ENCODE data around the gene SPOCK1.

Gene SPOCK1

DNA sequence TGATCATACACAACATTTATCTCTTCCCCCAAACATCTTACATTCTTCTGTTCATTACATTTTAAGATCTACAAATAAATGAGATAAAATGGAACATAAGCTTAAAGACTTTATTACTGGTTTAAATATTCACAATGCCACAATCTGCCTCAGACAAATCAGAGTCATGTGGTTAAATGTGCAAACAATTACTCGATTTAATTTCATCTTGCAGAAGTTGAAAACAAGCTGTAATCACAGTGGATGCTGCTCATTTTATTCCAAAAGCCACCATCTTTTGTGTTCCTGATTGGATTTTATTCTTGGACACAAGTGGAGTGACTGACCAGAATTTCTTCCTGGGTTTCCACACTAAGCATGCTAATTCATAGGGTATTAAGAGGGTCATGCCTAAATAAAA is 33.2 kb downstream of the SPOCK1 start:
- DNase-seq (ENCODE audit: extremely low read depth, low read depth), result no peak
- TF ChIP-seq CTCF (IDR thresholded peaks at IDR 0.05; ENCODE audit: low read depth, low read length, missing control alignments), result no peak
- H3K4me3 ChIP-seq (replicated peaks; ENCODE audit: low read depth, low read length), result no peak overlapping the region

DNA sequence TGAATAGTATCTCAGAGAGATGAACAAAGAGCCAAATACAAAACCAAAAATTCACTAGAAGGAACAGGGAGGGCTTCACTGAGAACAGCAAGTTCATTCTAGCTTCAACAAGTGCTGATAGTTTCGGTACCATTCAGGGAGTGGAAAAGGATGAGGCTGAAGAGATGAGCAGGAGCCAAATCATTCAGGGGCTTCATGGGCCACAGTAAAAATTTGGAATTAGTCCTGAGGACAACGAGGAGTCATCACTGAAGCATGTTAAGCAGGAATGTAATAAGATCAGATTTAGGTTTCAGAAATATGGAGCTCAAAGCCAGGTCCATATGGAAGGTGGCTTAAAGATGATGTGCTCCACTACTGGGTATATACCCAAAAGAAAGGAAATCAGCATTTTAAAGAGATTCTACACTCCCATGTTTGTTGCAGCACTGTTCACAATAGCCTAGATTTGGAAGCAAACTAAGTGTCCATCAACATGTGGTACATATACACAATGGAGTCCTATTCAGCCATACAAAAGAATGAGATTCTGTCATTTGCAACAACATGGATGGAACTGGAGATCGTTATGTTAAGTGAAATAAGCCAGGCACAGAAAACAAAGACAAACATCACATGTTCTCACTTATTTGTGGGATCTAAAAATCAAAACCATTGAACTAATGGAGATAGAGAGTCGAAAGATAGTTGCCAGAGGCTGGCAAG is 36.2 kb downstream of the SPOCK1 start:
- H3K4me3 ChIP-seq (replicated peaks; ENCODE audit: low read depth, low read length), result no peak overlapping the region
- TF ChIP-seq CTCF (IDR thresholded peaks at IDR 0.05; ENCODE audit: low read depth, low read length, missing control alignments), result no peak
- DNase-seq (ENCODE audit: extremely low read depth, low read depth), result no peak

DNA sequence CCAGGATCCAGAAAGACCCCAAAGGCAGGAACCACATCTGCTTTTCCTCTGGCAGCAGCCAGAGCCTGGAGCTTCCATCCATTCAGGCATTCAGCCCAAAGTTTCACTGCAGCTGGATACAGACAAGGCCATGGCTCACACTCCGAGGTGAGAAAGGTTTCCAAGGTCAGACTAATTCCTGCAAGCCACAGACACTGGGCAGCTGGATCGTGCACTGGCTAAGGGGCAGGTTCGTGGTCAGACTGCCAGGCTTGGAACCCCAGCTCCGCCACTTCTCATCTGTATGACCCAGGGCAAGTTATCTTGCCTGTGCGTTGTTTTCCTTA is 36.9 kb downstream of the SPOCK1 start:
- no peak for DNase-seq (ENCODE audit: extremely low read depth, low read depth)
- H3K4me3 ChIP-seq (replicated peaks; ENCODE audit: low read depth, low read length), result no peak overlapping the region
- no peak for TF ChIP-seq CTCF (IDR thresholded peaks at IDR 0.05; ENCODE audit: low read depth, low read length, missing control alignments)

DNA sequence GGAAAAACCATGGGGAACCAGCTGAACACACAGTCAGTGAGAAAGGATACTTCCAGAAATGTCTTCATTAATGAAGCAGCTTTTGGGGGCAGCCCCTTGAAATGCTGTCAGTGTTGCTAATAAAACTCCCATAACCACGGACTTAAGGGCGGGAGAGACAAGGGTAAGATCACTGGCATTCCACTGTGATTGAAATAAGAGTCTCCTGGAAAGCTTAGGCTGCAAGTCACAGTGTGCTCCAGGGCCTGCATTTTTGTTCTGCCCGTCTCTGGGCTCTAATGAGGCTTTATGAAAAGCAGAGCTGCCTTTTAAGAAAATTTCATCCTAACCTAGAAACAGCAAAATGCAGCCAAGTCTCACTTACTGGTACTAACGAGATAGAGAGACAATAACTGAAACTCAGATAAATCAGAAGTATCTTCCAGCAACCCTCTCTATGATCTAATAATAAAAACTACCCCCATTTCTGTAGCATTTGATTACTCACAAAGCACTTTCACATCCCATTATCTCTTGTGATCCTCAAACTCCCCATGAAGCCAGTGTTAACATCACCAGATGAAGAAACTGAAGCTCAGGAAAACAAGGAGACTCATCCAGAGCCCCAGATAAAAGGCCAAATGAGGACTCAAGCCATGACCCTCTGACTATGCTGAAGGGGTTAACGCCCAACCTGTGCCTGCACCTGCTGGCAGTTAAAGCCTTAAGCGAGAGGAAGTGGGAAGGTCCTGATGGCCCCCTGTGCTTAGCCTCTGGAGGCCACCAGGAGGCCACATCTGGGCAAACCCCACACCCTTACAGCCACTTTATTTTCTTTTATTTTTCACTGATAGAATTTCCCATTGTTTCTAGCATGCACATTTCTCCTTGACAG is 37.5 kb downstream of the SPOCK1 start:
- H3K4me3 ChIP-seq (replicated peaks; ENCODE audit: low read depth, low read length), result no peak overlapping the region
- no peak for DNase-seq (ENCODE audit: extremely low read depth, low read depth)
- peak; percentile 34 for TF ChIP-seq CTCF (IDR thresholded peaks at IDR 0.05; ENCODE audit: low read depth, low read length, missing control alignments)

DNA sequence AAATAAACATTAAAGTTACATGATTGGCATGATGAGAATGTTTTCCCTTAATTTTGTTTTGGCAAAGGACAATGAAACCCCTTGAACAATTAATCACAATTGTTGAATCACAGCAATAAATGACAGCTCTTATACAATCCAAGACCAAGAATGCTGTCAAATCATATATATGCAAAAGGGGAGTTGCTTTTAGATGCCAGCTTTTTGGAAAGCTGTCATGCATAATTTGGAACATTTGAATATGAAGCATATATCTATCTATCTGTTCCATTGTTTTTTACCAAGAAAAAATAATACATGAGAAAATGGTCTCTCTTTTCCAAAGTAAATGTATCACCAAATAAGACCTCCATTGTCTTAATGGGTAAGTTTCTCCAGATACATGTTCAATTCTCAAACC is 44.5 kb downstream of the SPOCK1 start:
- no peak for TF ChIP-seq CTCF (IDR thresholded peaks at IDR 0.05; ENCODE audit: low read depth, low read length, missing control alignments)
- H3K4me3 ChIP-seq (replicated peaks; ENCODE audit: low read depth, low read length), result no peak overlapping the region
- DNase-seq (ENCODE audit: extremely low read depth, low read depth), result no peak

- no peak overlapping the region for H3K4me3 ChIP-seq (replicated peaks; ENCODE audit: low read depth, low read length)
- TF ChIP-seq CTCF (IDR thresholded peaks at IDR 0.05; ENCODE audit: low read depth, low read length, missing control alignments), result no peak
- DNase-seq (ENCODE audit: extremely low read depth, low read depth), result peak; percentile 35
Observed at GRCh38 chr5:137453483-137454080, 45.5 kb downstream of the SPOCK1 start.
